Mesothelial cell of epicardium (in vitro differentiated cells): ENCODE data around the gene ZMYND8. TPM values are rescaled to one million over a fixed set of nuclear protein-coding genes. Genes with fewer than 3 reads are reported as not detected.
"Not testable (repeated sequence)": the region's sequence is repeated elsewhere in the genome, so short reads cannot be mapped to it uniquely, and the experiment has no call there.

Experiments used
- DNase-seq, 2 experiments: peaks; one replicate each; pipeline ENCODE4 v3.0.0; 2021; ENCODE audit warnings: low spot score in 2 of 2; ENCODE audit not compliant: unreplicated experiment in 2 of 2
- H3K27ac Mint-ChIP-seq: 2 replicates; pipeline ENCODE4 v1.8.0; 2021; ENCODE audit warnings: mixed read lengths
- H3K27me3 Mint-ChIP-seq: 2 replicates; pipeline ENCODE4 v1.8.0; 2021; ENCODE audit warnings: low read depth, mixed read lengths
- H3K36me3 Mint-ChIP-seq: 2 replicates; pipeline ENCODE4 v1.8.0; 2021; ENCODE audit warnings: mixed read lengths
- H3K4me1 Mint-ChIP-seq: 2 replicates; pipeline ENCODE4 v1.8.0; 2021; ENCODE audit warnings: mixed read lengths
- H3K4me3 Mint-ChIP-seq: 2 replicates; pipeline ENCODE4 v1.8.0; 2021; ENCODE audit warnings: mild to moderate bottlenecking, moderate library complexity, mixed read lengths
- H3K9me3 Mint-ChIP-seq: 2 replicates; pipeline ENCODE4 v1.8.0; 2021; ENCODE audit warnings: mixed read lengths
- total RNA-seq: library from RNA; stranded (reverse); gene quantifications from 3 replicates; pipeline ENCODE4 v1.2.1, GENCODE V29; 2021
- TF ChIP-seq, protein P1 (sequence below): fragments of 200-600 bp; sonication (generic); IDR thresholded peaks from one replicate; pipeline ENCODE4 v1.5.0; 2021; ENCODE audit warnings: antibody characterized with exemption; ENCODE audit not compliant: unreplicated experiment

ZMYND8 gene
- total RNA-seq, 1 donor from 2014 or later, result 120 TPM

DNA sequence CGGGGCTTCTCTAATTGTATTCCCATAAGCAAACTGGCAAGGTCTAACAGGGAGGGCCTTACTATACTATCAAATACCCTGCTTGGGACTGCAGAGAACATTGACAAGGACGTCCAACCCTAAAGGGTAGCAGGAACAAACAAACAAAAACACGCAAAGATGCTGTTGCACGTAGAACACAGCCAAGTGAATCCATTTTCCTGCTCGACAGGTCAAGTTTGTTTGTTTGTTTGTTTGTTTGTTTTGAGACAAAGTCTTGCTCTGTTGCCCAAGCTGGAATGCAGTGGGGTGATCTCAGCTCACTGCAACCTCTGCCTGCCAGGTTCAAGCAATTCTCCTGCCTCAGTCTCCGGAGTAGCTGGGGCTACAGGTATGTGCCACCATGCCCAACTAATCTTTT, 91.3 kb downstream of the ZMYND8 start:
- Mint-ChIP-seq H3K36me3 (peaks cover 39% of the 10 kb centered on the region), H3K4me1 (no peaks in the 10 kb centered on the region), H3K9me3 (no peaks in the 10 kb centered on the region), H3K4me3 (no peak overlapping the region), H3K27me3 (no peaks in the 10 kb centered on the region), H3K27ac (no peak overlapping the region)
- TF ChIP-seq, protein P1, sequence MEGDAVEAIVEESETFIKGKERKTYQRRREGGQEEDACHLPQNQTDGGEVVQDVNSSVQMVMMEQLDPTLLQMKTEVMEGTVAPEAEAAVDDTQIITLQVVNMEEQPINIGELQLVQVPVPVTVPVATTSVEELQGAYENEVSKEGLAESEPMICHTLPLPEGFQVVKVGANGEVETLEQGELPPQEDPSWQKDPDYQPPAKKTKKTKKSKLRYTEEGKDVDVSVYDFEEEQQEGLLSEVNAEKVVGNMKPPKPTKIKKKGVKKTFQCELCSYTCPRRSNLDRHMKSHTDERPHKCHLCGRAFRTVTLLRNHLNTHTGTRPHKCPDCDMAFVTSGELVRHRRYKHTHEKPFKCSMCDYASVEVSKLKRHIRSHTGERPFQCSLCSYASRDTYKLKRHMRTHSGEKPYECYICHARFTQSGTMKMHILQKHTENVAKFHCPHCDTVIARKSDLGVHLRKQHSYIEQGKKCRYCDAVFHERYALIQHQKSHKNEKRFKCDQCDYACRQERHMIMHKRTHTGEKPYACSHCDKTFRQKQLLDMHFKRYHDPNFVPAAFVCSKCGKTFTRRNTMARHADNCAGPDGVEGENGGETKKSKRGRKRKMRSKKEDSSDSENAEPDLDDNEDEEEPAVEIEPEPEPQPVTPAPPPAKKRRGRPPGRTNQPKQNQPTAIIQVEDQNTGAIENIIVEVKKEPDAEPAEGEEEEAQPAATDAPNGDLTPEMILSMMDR, result no peak
- no peak for DNase-seq

DNA sequence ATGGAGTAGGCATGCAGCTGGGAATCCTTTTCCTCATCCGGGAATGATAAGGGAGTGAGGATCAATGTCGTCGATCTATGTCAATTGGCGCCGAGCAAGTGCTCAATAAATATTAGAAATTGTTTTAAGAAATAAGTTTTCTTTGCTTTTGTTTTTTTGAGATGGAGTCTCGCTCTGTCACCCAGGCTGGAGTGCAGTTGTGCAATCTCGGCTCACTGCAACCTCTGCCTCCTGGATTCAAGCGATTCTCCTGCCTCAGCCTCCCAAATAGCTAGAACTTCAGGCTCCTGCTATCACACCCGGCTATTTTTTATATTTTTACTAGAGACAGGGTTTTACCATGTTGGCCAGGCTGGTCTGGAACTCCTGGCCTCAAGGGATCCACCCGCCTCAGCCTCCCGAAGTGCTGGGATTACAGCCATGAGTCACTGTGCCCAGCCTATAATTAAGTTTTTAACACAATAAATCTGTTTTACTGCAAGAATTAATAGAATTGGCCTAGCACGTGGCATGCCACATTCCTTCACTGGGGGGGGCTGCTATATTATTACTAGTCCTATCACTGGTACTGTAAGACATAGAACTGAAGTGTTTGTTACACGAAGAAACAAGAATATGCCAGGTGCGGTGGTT, 92.2 kb downstream of the ZMYND8 start:
- not testable (repeated sequence) for H3K27ac Mint-ChIP-seq, DNase-seq, H3K4me3 Mint-ChIP-seq, H3K9me3 Mint-ChIP-seq, H3K4me1 Mint-ChIP-seq, H3K27me3 Mint-ChIP-seq
- H3K36me3 Mint-ChIP-seq, result peaks cover 41% of the 10 kb centered on the region

DNA sequence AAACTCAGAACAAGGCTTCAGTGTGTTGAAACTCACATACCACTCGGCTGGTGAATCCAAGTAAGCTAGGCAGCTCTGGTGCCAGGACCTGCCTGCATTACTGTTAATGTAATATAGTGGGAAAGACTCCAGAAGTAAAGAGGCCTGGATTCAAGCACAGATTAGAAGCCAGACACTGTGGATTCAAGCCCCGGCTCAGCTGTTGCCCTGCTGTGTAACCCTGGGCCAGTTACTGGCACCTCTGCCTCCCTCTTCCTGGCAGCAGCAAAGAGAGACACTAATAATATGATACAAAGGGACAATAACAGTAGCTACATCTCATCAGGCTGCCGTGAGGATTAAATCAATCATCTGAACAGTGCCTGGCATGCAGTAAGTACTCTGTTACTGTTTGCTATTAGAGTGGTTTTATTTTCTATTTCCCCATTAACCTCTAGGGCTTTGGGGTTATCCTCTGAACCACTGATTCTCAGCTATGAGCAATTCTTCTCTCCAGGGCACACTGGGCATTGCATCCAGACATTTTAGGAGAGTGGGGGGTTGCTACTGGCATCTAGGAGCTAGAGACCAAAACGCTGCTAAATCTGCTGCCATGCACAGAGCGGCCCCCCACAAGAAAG, 92.9 kb downstream of the ZMYND8 start:
- no peak for DNase-seq
- Mint-ChIP-seq H3K27ac (peak overlapping the region; percentile 61), H3K36me3 (peaks cover 43% of the 10 kb centered on the region), H3K9me3 (no peaks in the 10 kb centered on the region), H3K27me3 (no peaks in the 10 kb centered on the region), H3K4me1 (peaks cover 3% of the 10 kb centered on the region), H3K4me3 (no peak overlapping the region)
- TF ChIP-seq, protein P1, result no peak

DNA sequence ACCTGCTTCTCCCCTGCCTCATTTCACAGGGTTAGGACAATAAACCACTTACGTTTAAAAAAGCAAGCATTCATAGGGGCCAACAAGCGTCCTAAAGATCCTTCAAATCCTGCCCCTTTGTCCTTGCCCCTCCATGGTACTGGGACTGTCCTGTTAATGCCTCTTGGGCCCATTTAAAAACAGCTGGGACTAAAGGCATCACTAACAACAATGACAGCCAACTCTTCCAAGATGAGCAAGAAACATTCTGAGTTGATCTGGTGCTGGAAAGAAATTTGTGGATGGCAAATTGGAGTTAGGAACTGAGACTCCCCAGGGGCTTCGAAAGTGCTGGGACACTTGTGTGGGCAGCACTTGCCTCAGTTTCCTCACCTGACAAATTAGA, 93.4 kb downstream of the ZMYND8 start:
- H3K4me3 Mint-ChIP-seq, result no peak overlapping the region
- TF ChIP-seq, protein P1, result no peak
- H3K27me3 Mint-ChIP-seq, result no peaks in the 10 kb centered on the region
- H3K9me3 Mint-ChIP-seq, result no peaks in the 10 kb centered on the region
- peaks cover 46% of the 10 kb centered on the region for H3K36me3 Mint-ChIP-seq
- peaks cover 3% of the 10 kb centered on the region for H3K4me1 Mint-ChIP-seq
- H3K27ac Mint-ChIP-seq, result no peak overlapping the region
- DNase-seq, result no peak

DNA sequence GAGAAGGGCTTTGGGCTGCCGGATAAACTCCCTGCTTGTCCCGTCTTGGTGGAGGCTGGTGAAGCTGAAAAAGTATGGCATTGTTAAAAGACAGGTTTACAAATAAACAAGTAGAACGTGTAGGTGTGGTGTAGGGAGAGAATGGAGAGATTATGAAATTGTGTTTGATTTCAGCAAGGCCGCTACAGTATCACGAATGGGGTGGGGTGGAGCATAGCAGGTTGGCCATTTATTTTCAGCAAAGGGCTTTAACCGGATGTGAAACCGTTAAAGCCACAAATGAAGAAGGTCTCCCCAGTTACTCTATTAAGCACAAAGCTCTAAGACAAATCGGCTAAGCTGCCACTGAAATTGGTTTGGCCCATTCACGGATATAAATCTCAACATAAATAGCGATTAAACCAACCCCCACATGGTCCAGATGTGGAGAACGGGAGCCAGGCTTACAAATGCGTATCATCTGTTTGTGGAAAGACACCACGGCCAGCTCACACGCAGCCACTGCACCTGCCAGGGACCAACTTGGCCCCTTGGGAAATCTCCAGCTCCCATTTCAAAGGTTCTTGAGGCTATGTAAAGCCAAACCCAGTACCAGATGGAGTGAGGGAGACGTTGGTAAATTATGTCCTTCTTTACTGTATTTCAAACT, 94.0 kb downstream of the ZMYND8 start:
- Mint-ChIP-seq H3K4me3 (no peak overlapping the region), H3K27ac (peak overlapping the region; percentile 14), H3K27me3 (no peaks in the 10 kb centered on the region), H3K9me3 (no peaks in the 10 kb centered on the region), H3K4me1 (peaks cover 3% of the 10 kb centered on the region), H3K36me3 (peaks cover 51% of the 10 kb centered on the region)
- TF ChIP-seq, protein P1, result no peak
- DNase-seq, result no peak

DNA sequence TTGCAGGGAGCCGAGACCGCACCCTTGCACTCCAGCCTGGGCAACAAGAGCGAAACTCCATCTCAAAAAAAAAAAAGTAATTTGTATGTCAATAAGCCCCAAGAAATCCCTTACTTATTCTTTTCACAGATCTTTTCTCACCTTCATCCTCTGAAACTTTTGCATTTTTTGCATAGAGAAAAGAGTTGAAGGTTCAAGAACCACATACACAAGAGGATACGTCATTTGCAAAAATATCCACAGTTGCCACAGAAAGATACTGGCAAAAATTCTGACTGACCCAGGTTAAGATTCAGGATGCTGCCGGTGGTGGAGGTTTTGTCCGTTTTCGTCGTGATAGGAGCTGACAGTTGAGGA, 94.5 kb downstream of the ZMYND8 start:
- Mint-ChIP-seq H3K27me3 (no peaks in the 10 kb centered on the region), H3K9me3 (no peaks in the 10 kb centered on the region), H3K4me3 (no peak overlapping the region), H3K4me1 (peaks cover 3% of the 10 kb centered on the region), H3K36me3 (peaks cover 52% of the 10 kb centered on the region), H3K27ac (peak overlapping the region; percentile 14)
- DNase-seq, result no peak
- TF ChIP-seq, protein P1, result no peak

DNA sequence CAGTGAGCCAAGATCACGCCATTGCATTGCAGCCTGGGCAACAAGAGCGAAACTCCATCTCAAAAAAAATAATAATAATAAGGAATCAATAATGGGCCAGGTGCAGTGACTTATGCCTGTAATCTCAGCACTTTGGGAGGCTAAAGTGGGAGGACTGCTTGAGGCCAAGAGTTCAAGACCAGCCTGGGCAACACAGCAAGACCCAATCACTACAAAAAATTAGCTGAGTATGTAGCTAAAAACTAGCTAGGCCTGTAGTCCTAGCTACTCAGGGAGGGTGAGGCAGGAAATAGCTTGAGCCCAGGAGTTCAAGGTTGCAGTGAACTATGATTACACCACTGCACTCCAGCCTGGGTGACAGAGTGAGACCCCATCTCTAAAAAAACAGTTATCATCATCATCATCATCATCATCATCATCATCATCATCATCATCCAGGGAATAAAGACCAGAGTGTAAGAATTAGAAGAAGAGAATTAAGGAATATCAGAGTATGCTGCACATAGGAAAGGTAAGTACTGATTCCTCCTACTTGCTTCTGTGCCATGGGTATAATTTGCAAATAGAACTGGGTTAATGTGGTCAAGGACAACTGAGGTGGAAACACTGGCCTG, 95.2 kb downstream of the ZMYND8 start:
- not testable (repeated sequence) for H3K4me1 Mint-ChIP-seq, H3K9me3 Mint-ChIP-seq, H3K27me3 Mint-ChIP-seq, H3K4me3 Mint-ChIP-seq, H3K27ac Mint-ChIP-seq, DNase-seq
- peaks cover 51% of the 10 kb centered on the region for H3K36me3 Mint-ChIP-seq

DNA sequence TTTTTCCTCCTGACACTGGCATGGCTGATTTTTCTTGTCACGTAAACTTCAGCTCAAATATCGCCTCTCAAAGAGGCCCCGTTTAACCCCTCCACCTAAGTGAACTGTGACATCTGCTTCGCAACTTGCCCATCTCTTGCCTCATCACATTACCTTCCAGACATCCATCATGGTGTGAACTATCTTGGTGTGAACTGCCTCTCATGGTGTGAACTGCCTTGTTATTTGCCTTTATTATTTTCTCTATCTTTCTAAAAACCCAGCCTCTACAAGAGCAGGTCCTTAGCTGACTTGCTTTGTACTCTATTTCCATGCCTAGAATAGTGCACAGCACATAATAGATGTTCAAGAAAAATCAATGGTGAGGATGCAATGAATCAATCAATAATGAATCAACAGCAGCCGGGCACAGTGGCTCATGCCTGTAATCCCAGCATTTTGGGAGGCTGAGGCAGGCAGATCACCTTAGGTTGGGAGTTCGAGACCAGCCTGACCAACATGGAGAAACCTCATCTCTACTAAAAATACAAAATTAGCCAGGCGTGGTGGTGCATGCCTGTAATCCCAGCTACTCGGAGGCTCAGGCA, 95.9 kb downstream of the ZMYND8 start:
- not testable (repeated sequence) for H3K27ac Mint-ChIP-seq, DNase-seq, H3K27me3 Mint-ChIP-seq, H3K4me1 Mint-ChIP-seq, H3K9me3 Mint-ChIP-seq, H3K4me3 Mint-ChIP-seq
- H3K36me3 Mint-ChIP-seq, result peaks cover 51% of the 10 kb centered on the region
